HG03354 (cell line): ENCODE results near the gene TRPV5.
"Not testable (repeated sequence)": the region's sequence is repeated elsewhere in the genome, so short reads cannot be mapped to it uniquely, and the experiment has no call there.

Experiments used
- ATAC-seq: cut with Tn5 transposase; IDR thresholded peaks from one replicate; pipeline ENCODE4 v1.9.1; 2021; ENCODE audit warnings: mild to moderate bottlenecking; ENCODE audit not compliant: unreplicated experiment, poor library complexity, severe bottlenecking

Gene TRPV5

GRCh38 chr7:142933624-142934023 is at the start of gene TRPV5:
TSS of gene TRPV5 (minus strand) at chr7:142933746. CDS start at chr7:142933459, 287 bp downstream.
- no peak for ATAC-seq

GRCh38 chr7:142978402-142978801 is 44.9 kb upstream of the TRPV5 start:
- not testable (repeated sequence) for ATAC-seq

GRCh38 chr7:142974626-142975025 is 41.1 kb upstream of the TRPV5 start:
- ATAC-seq: no peak

GRCh38 chr7:142969183-142969582 is 35.6 kb upstream of the TRPV5 start:
- no peak for ATAC-seq

GRCh38 chr7:142968229-142968628 is 34.7 kb upstream of the TRPV5 start:
- no peak for ATAC-seq

GRCh38 chr7:142964502-142965246 is 31.1 kb upstream of the TRPV5 start:
- peak; percentile 75 for ATAC-seq

- ATAC-seq: no peak
Observed at GRCh38 chr7:142963993-142964392, 30.4 kb upstream of the TRPV5 start.

GRCh38 chr7:142962991-142963390 is 29.4 kb upstream of the TRPV5 start:
- no peak for ATAC-seq

GRCh38 chr7:142961973-142962926 is 28.7 kb upstream of the TRPV5 start, which contains the start of gene KEL:
TSS of gene KEL (minus strand) at chr7:142962363. CDS start at chr7:142962206, 157 bp downstream.
- no peak for ATAC-seq

GRCh38 chr7:142961595-142961972 is 28.0 kb upstream of the TRPV5 start:
- ATAC-seq: no peak

- ATAC-seq: no peak
Observed at GRCh38 chr7:142960955-142961512, 27.5 kb upstream of the TRPV5 start.

GRCh38 chr7:142959202-142959601 is 25.7 kb upstream of the TRPV5 start:
- no peak for ATAC-seq

GRCh38 chr7:142957723-142958122 is 24.2 kb upstream of the TRPV5 start:
- ATAC-seq: no peak

GRCh38 chr7:142956951-142957623 is 23.5 kb upstream of the TRPV5 start:
- ATAC-seq: no peak

GRCh38 chr7:142954680-142955268 is 21.2 kb upstream of the TRPV5 start:
- peak; percentile 90 for ATAC-seq

GRCh38 chr7:142950235-142950634 is 16.7 kb upstream of the TRPV5 start:
- no peak for ATAC-seq

- no peak for ATAC-seq
Observed at GRCh38 chr7:142948603-142949002, 15.1 kb upstream of the TRPV5 start.

GRCh38 chr7:142945001-142945400 is 11.5 kb upstream of the TRPV5 start:
- no peak for ATAC-seq

- ATAC-seq: no peak
Observed at GRCh38 chr7:142943706-142944268, 10.2 kb upstream of the TRPV5 start.
